ENCODE data around the gene NEGR1. TPM values are rescaled to one million over a fixed set of nuclear protein-coding genes. Genes with fewer than 3 reads are reported as not detected.

NEGR1 gene
- total and polyA plus RNA-seq, 2 donors (not counting 3 experiments of a cell fraction or from before 2014, with no cell fraction given): 6.8 to 21.8 TPM

- no peaks in the 10 kb centered on the region for H3K9me3 ChIP-seq (replicated peaks; ENCODE audit: control insufficient read depth, insufficient read depth, low read length)
- H3K79me2 ChIP-seq (ENCODE audit: control insufficient read depth, insufficient read depth, low read length): no peaks in the 10 kb centered on the region
- ChIA-PET POLR2A (no interaction called here), CTCF (no interaction called here)
- no peaks in the 10 kb centered on the region for H3K36me3 ChIP-seq (ENCODE audit: control insufficient read depth in 2 of 2, extremely low read depth in 1 of 2, insufficient read depth in 2 of 2, low read length in 2 of 2)
- no peak overlapping the region for H3K4me2 ChIP-seq (ENCODE audit: insufficient read depth, low read length)
- H3K9me1 ChIP-seq (replicated peaks; ENCODE audit: control insufficient read depth, extremely low read depth, insufficient read depth, low read length): no peaks in the 10 kb centered on the region
- no peak for DNase-seq (ENCODE audit: low read depth, low spot score)
- no peak for FAIRE-seq
- intact Hi-C loops (cut with micrococcal nuclease) (no loop called here), dilution Hi-C loops (cut with MboI; ENCODE audit: extremely low pct_ligation_motif_present, low sequenced_read_pairs) (no loop called here)
- no peak overlapping the region for H3K27ac ChIP-seq (ENCODE audit: insufficient read depth, low read depth, low read length)
- H3K4me3 ChIP-seq (replicated peaks in 1 of 3; ENCODE audit: insufficient read depth in 1 of 3, low read depth in 1 of 3, low read length in 3 of 3): no peak overlapping the region
- H3K27me3 ChIP-seq (ENCODE audit: control insufficient read depth in 2 of 2, insufficient read depth in 2 of 2, low read length in 2 of 2): no peaks in the 10 kb centered on the region
- TF ChIP-seq JUN (IDR thresholded peaks at IDR 0.05; ENCODE audit: borderline replicate concordance, insufficient read depth, insufficient read length, low read depth): no peak
- no peak for TF ChIP-seq EZH2 (IDR thresholded peaks at IDR 0.05; ENCODE audit: borderline replicate concordance, low read depth, low read length, severe bottlenecking)
- TF ChIP-seq MYC (IDR thresholded peaks at IDR 0.05; ENCODE audit: low read depth, low read length): no peak
- no peak for TF ChIP-seq CTCF (IDR thresholded peaks at IDR 0.05; ENCODE audit: extremely low read depth in 1 of 2, insufficient read depth in 1 of 2, low read depth in 1 of 2, low read length in 2 of 2)
- TF ChIP-seq FOS (IDR thresholded peaks at IDR 0.05; ENCODE audit: borderline replicate concordance, insufficient read depth, low read length): no peak
- TF ChIP-seq POLR2AphosphoS5 (IDR thresholded peaks at IDR 0.05; ENCODE audit: insufficient read depth, low read depth, low read length): no peak
- TF ChIP-seq MAX (IDR thresholded peaks at IDR 0.05; ENCODE audit: insufficient read depth, insufficient read length): no peak
- TF ChIP-seq POLR2A (IDR thresholded peaks at IDR 0.05; ENCODE audit: low read depth, low read length): no peak
- TF ChIP-seq GATA2 (IDR thresholded peaks at IDR 0.05; ENCODE audit: insufficient read depth, insufficient read length, low read depth, low read length): no peak
- H2AFZ ChIP-seq (ENCODE audit: low read depth, low read length): no peak overlapping the region
- H4K20me1 ChIP-seq (replicated peaks; ENCODE audit: control insufficient read depth, extremely low read depth, insufficient read depth, low read length): no peaks in the 10 kb centered on the region
- H3K9ac ChIP-seq (replicated peaks; ENCODE audit: extremely low read depth, insufficient read depth, low read length): no peak overlapping the region
- no TSS peak for BruUV-seq (replicated peaks)
- H3K4me1 ChIP-seq (ENCODE audit: control insufficient read depth, extremely low read depth, insufficient read depth, low read length): no peaks in the 10 kb centered on the region
These were observed 854.3 kb downstream of the NEGR1 start for GRCh38 chr1:71428029-71428428.
